Activated CD8-positive, alpha-beta memory T cell treated with anti-CD3 and anti-CD28 coated beads, Interleukin-2, amount 50 U/mL, for 1 hour (primary cell): ENCODE results near the gene GAS1.

Source experiments
- DNase-seq: peaks from one replicate; pipeline ENCODE4 v3.0.0-alpha.2; 2020; ENCODE audit errors: extremely low read depth

GAS1 gene, protein sequence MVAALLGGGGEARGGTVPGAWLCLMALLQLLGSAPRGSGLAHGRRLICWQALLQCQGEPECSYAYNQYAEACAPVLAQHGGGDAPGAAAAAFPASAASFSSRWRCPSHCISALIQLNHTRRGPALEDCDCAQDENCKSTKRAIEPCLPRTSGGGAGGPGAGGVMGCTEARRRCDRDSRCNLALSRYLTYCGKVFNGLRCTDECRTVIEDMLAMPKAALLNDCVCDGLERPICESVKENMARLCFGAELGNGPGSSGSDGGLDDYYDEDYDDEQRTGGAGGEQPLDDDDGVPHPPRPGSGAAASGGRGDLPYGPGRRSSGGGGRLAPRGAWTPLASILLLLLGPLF

DNA sequence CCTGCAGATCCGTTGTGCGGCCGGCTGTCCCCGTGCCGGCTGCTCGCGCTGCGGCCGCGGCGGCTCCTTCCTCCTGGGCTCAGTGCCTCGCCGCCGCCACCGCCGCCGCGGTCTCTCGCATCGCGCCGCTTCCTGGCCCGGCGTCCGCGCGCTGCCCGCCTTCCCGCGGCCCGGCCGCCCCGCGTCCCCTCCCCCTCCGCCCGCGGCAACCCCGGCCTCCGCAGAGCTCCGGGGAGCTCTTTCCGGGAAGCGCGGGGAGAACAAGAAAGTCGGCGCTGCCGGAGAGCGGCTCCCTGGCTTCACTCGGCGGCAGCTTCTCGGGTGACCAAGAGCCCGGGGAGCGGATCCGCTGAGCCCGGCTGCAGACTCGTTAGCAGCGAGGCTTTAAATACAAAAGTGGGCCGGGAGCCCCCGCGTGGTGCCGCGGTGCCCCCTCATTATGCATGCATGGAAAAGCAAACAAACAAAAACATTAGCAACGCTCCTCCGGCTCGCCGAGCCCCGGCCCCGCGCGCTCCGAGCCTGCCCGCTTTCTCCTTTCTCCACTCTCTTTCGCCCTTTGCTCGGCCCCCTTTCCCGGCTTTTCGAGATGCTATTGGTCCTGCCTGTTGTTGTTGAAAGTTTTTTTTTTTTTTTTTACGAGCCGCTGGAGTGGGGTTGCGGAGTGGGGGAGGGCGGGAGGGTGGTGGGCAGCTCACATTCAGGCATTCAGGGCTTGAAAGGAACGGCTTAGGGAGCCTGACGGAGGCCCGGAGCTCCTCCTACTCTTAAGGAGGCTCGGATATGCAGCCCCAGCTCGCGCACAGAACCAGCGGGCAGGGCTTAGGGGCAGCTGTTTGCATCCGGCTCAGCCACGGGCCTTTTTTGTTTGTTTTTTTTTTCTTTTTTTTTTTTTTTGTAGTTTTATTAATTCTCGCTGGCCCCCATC, at the start of gene GAS1:
GAS1 (minus strand) TSS at position 361 of the 928 bp plus-strand sequence. CDS start 727 bp downstream, outside the sequence.
- DNase-seq: no peak

DNA sequence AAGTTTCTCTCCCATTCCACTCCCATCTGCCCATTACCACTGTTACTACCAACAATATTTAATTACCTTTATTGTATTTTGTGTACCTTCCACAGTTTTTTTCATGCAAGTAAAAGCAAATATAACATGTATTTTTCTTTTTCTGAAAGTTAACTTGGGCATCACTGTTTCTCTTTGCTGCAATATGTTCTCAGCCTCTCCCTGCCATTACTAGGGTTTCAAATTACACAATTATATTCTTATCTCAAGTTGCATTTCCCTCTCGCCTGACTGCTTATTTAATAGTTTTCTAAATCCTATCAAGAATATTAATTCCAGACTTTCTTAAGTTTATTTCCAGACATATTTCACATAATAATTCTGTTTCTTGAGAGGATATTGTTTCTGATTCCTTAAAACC, 46.9 kb upstream of the GAS1 start:
- no peak for DNase-seq

DNA sequence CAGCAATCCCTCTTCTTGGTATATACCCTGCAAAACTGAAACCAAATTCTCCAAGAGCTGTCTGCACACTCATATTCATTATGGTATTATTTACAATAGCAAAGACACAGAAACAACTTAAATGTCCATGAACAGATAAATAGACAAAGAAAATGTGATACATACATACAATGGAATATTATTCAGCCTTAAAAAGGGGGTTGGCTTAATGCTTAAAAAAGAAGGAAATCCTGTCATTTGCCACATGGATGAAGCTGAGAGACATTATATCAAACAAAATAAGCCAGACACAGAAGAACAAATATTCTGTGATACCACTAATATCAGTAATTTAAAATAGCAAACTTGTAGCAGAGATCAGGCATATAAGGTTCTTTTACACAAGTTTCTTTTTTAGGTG, 46.5 kb upstream of the GAS1 start:
- DNase-seq: no peak

DNA sequence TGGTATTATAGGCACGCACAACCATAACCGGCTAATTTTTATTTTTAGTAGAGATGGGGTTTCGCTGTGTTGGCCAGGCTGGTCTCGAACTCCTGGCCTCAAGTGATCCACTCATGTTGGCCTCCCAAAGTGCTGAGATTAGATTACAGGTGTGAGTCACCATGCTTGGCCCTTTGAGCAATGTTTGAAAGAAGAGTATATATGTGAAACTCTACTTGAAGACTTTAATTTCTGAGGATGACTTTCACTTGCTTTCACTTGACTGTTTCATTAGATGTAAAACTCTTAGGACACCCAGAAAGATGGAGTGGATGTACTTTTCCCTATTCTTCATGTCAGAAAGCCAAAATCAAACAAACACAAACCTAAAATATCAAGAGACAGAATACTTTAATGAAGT, 43.8 kb upstream of the GAS1 start:
- no peak for DNase-seq

DNA sequence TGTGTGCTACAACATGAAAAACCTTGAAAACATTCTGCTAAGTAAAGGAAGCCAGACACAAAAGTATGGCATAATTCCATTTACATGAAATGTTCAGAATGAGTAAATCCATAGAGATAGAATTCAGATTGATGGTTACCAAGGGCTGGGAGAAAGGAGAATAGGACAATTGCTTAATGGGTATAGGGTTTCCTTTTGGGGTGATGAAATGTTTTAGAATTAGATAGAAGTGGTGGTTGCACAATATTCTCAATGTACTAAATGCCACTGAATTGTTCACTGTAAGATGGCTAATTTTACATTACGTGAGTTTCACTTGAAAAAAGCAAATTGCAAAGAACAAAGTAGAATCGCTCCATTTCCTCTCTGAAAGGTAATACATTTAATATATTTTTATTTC, 43.0 kb upstream of the GAS1 start:
- no peak for DNase-seq

DNA sequence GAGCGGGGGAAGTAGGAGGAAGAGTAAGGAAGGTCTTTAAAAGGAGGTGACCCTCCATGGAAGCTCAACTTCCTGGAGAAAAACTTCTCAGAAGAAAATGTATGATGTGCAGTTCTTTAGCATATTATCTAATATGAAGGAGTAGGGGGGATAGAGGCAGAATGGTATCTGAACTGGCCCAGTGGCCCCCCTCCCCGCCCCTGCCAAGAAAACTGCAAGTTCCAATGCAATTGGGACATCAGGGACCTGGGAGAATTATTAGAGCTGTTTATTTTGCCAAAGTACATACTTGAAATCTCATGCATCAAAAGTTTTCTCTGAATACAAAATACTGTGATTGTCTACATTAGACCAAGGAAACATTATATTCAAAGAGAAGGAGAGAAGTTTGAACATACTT, 40.6 kb upstream of the GAS1 start:
- no peak for DNase-seq

DNA sequence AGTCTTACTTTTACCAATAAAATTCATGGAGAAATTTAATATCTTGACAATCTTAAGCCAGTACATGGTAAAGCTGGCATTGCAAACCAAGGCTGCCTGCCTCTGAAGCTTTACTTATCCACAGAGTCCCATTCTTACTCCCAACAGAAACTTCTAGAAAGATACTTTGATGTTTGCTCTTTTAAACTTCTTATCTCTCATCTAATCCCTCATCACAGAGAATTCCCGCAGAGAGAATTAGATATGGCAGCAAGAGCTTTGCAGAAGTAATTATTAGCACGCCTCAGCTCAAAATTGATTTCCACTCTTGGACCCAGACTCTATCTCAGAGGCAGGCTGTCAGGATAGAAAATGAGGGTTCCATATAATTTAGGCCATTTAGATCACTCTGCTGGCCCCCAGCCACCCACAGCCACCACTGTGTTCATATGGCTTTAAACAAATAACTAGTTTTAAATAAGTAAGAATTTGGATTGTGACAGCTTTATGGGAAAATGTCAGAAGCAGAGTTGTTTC, 37.9 kb upstream of the GAS1 start:
- DNase-seq: no peak

DNA sequence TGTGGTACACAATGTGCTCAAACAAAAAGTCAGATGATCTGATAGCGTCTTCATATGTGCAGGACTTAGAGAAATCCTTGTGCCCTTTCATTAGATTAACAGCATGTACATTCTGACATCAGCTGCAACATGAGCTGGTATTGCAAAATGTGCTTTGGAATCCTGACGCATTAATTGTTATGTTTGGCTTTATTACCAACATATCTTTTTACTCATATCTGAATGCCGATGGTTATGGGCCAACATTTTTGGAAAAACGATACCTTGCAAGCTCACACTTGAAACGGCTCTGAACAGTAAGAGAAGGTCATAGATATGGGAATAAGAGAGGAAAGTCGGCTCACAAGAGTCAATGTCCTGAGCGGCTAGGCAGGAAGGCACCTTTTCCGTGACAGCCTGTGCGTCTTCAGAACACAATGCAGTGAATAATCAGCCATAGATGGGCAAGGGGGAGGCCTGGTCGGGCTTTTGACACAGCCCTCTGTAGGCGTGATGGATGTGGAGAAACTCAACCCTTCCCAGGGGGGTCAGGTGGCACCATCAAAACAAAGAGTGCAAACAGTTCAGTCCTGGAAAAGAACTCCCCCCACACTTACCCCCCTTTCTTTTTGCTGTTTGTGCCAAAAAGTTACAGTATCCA, 36.4 kb upstream of the GAS1 start:
- no peak for DNase-seq

DNA sequence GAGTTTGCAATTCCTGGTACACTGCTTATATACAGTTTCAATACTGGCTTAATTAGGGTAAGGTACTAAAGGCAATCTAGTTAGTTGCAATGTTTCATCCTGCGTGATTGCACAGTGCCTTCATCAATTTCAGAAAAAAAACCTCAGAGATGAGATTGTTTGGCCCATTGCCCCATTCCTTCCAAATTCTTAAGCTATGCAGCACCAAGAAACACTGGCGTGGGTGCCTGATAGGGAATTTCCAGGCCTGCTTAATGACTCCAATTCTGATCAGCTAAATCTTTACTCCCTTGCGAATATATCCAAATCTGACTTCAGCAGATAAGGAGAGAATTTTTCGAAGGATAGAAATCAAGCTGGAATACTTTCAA, 35.9 kb upstream of the GAS1 start:
- no peak for DNase-seq

DNA sequence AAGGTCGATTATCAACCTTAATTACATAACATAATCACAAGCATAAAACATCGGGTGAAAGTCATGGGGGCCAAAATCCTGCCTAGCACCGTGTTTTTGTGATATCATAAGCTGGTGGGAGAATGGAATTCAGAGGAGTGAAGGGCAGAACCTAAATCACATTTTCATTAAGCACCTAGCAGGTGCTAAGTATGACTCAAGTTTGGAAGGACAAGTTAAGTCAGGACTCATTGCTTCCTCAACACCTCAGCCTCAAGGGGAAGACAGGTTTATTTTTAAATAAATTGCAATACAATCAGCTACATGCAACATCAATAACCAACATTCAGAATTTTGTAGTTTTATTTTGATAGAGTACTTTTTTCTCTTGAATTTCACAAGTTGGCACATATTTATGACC, 33.5 kb upstream of the GAS1 start:
- no peak for DNase-seq

DNA sequence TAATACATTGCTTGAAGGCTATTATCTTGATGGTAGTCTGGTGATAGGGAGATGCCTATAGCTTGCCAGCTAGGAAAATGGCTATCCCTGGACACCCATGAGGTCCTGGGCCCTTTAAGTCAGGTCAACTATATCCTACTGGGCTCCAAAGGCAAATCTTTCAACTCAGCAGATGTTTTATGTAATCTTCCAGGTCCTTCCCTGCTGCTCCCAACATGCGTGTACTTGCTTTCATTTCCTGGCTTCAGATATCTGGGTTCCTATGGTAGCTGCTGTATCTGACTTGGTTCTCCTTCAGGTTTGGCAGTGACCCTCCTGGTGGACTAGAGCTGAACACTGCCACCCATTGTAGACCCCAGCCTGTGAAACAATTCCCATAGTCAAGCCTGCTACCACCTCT, 32.4 kb upstream of the GAS1 start:
- no peak for DNase-seq

DNA sequence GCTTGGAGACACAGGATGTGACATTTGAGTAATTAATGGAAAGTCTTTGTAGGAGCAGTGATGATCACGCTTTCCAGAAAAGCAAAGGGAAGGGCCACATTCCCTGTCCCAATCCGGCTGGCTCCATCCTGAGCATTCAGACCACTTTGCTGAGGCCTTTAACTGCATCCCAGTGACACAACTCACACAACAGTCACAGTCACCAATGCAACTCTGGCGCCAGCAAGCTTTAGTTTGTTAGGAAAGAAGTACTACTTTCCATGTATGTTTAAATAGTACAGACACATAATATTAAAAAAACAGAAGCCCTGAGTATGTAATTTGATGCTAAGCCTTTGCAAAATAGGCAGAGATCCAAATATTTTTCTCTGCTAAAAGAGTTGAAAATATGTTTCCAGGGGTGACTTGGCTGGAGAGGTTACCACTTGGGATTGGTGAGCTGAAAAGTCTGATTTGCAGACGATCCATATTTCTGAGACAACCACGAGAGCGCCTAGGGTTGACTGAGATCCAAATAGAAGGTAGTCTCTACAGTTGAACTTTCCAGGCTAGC, 31.7 kb upstream of the GAS1 start:
- no peak for DNase-seq

DNA sequence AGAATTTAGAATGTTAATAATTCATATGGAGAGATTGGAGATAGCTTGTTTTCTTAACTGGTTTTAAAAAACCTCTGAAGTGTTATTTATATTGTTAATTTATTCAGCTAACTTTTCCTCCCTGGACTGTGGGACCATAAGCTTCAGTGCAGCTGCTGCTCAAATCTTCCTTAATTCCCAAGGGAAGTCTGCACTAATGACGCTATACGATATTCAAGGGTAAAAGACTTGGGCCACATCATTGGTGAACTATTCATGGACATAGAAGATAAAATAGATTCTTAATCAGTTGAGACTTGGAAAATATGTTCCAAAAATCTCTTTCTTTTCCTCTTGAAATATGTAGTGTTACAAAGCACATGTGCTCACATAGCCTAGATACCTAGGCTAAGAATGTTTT, 31.1 kb upstream of the GAS1 start:
- DNase-seq: no peak

DNA sequence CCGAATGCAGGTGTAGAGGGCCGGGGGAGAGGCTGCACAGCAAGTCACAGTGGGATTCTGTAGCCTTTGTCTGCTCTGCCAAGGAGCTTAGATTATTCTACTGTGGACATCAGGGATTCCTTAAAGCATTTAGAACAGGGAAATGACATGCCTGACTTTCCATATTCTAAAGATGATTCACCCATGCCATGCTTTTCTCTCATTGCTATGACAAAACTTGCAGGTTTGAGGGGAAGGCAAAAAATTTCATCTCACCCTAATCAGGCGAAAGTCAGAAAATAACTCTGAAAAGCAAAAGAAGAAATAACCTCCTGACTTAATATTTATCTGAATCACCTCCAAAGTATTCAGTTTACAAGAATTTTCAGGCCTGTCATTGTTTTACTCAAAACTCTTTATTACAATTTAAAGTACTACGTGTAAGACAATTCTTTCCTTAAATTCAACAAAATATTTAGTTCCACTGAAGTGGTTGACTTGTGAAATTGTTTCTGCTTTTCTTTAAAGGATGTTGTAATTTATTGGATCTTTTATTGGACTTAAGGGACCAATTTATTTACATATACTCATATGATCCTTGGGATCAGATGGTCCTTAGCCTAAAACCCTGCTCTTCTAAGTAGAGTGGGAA, 30.0 kb upstream of the GAS1 start:
- DNase-seq: no peak

DNA sequence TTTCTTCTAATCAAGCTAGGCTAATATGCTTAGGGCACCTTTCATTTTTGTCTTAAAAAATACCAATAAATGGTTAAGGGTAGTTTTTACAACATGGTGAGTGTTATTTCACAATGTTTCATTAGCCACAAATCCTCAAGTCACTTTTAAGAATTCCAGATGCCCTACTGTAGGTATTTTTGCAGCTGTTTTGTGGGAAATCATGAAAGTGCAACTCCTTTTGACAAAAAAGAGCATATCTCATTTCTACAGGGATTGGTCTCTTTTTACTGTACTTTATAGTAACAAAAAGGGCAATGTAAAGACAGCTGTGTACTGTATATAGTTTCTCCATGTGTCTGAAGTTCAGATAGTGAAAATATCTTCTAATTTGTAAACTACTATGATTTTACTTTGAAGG, 28.3 kb upstream of the GAS1 start:
- no peak for DNase-seq

DNA sequence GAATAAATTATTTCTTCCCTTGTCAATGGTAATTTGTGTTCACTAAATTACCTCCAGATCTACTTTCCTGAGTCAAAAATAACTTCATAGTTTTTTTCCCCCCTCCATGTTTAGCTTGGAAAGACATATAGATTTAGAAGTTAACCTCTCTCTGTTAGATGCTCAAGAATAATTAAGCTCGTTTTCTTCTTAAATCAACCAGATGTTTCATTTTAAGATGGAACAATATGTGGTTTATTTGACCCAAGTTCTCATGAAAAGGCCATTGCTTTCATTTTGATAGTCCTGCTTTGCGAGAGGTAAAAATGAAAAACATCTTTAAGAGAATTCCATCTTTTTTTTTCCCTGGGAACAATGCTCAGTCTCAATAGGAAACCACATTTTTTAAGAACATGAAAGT, 27.7 kb upstream of the GAS1 start:
- no peak for DNase-seq

DNA sequence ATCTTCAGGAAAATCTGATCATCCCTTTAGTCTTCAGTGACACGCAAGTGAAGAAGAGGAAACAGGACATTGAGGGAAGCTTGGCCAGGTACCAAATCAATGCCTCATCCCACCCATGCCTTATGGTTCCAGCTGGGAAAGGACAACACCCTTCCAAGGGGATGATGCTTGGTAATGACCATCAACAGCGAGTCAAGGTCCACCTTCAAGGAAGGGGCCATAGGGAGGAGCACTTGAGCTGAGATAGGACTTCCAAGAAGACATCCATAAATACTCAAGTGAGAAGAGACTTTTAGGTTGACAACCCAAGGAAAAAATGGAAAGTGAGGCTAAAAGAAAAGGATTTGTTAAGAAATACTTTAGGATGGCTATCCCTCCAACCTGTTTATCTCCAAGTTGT, 27.1 kb upstream of the GAS1 start:
- no peak for DNase-seq

DNA sequence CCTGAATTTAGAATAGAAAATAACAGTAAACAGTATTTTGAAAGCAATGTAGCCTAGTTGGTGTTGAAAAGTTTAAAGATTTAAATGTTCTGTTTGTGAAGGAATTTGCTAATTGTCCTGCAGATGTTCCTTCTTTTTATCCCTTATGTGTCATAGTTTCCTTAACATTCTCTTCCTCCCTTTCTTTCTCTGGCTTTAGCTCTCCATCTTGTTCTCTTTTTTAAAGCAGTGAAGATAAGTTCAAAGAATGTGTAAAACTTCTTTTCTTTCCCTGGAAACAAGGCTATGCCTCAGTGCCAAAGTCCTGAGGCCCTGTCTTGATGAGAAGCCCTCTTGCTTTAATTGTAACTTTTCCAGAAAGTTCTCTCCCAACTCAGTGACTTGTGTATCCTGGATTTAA, 24.4 kb upstream of the GAS1 start:
- no peak for DNase-seq

DNA sequence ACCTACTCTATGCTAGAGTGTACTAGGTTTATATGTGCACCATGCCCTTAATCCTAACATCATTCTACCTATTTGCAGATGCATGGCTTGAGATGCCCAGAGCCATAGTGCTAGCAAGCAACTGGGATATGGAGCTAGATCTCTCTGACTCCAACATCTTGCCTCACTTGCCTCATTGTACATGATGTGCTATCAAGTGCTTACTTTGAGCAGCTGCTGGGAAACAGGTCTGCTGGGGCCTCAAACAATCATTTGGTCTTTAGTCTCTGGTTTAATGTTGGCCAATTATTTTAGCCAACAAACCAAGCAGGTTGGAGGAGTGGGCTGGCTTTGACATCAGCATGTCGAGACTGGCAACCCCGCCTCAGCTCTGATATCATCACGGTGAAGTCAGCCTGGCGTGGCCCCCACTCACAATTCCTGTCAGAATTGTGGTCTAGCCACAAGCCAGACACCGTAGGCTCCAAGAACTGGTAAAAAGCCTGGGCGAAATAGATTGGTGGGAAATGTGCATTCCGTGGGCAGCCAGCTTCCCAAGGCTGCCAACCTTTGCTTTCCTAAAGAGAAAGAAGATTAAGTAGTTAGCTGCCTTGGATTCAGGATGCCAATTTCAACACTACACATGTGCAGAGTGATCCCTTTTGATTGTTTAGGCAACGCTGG, 21.1 kb upstream of the GAS1 start:
- DNase-seq: no peak

DNA sequence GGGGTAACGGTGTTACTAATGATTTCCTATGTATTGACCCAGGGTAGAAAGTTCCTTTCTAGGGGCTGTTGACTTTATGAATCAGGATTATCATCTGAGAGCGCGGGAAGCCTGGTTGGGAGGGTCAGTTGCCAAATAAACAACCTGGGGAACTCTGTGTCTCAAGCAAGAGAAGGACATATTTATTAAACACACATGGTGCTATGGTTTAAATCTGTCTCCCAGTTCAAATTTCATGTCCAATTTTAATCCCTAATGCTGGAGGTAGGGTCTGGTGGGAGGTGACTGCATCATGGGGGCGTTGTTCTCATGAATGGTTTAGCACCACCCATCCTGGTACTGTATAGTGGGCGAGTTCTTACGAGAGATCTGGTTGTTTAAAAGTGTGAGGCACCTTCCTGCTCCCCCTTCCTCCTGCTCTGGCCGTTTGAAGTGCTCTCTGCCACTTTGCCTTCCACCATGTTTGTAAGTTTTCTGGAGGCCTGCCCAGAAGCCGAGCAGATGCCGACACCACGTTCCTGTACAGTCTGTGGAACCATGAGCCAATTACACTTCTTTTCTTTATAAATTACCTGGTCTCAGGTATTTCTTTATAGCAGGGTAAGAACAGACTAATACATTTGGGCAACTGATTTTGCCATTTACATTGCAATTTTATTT, 19.7 kb upstream of the GAS1 start:
- no peak for DNase-seq
